Left ventricle myocardium inferior (tissue), 1 donor: ENCODE results near the gene FAIM2. TPM values are rescaled to one million over a fixed set of nuclear protein-coding genes. Genes with fewer than 3 reads are reported as not detected.

Experiments used
- DNase-seq: peaks from one replicate; pipeline ENCODE4 v3.0.0-alpha.2; 2020
- H3K27ac ChIP-seq: fragments of 200-600 bp; replicated peaks from 2 replicates; pipeline ENCODE4 v1.8.0; 2021
- H3K27me3 ChIP-seq: fragments of 200-600 bp; 2 replicates; pipeline ENCODE4 v1.8.0; 2021; ENCODE audit warnings: low read depth
- H3K36me3 ChIP-seq: fragments of 200-600 bp; 2 replicates; pipeline ENCODE4 v1.8.0; 2021
- H3K4me1 ChIP-seq: fragments of 200-600 bp; 2 replicates; pipeline ENCODE4 v1.8.0; 2021
- H3K4me3 ChIP-seq: fragments of 200-600 bp; 2 replicates; pipeline ENCODE4 v1.8.0; 2021; ENCODE audit warnings: mild to moderate bottlenecking, moderate library complexity
- H3K9me3 ChIP-seq: fragments of 200-600 bp; replicated peaks from 2 replicates; pipeline ENCODE4 v1.8.0; 2021
- intact Hi-C: fragments of 100-400 bp; cut with micrococcal nuclease; formaldehyde crosslinking; loops from one replicate; pipeline ENCODE4 v1.11.0; 2022
- total RNA-seq: library from RNA; stranded (reverse); fragmentation: NEBNext Ultra II Directional; extraction: Animal tissue kit (Norgen Biotek cat#: 25700); gene quantifications from one replicate; pipeline ENCODE4 v1.2.1, GENCODE V29; 2021
- TF ChIP-seq, protein P1 (sequence below): fragments of 200-600 bp; IDR thresholded peaks from 2 replicates; pipeline ENCODE4 v1.8.0; 2021; ENCODE audit warnings: antibody characterized with exemption, mild to moderate bottlenecking, borderline replicate concordance
- donor health status: DM: no; HTN: yes; CAD: no; lungs with severe emphysema.

FAIM2 gene
- total RNA-seq, 1 donor from 2014 or later, result 7.4 TPM

DNA sequence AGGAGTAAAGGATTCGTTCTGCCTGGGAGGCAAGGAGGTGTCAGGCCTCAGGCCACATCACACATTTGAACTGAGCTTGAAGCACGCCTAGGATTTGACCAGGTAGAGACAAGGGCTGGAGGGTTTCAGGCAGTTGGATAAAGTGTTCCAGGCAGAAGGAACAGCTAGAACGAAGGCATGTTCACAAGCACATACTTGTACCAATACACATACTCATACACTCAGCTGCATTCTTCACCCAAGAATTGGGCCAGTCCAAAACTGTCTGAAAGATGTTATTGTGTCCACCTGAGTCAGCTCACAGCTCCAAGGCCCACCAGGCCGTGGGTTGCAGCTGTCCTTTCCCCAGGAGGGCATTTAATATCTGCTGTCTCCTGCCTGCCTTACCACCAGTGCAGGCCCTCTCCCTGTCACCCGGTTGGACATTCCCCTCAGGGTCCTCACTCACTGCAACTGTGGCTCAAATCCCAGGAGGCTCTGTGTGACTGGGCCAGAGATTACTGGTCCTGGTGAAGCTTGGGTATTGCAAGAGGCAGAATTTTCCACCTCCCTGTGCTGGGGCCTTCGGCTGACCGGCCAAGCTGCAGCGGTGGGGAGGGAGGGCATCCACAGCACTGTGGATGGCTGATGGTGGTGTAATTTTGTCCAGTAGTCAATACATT, 34.1 kb upstream of the FAIM2 start:
- Histone ChIP-seq H3K4me3 (no peak overlapping the region), H3K36me3 (no peaks in the 10 kb centered on the region), H3K27ac (no peak overlapping the region), H3K4me1 (no peaks in the 10 kb centered on the region), H3K27me3 (peaks cover 8% of the 10 kb centered on the region), H3K9me3 (no peaks in the 10 kb centered on the region)
- TF ChIP-seq, protein P1, sequence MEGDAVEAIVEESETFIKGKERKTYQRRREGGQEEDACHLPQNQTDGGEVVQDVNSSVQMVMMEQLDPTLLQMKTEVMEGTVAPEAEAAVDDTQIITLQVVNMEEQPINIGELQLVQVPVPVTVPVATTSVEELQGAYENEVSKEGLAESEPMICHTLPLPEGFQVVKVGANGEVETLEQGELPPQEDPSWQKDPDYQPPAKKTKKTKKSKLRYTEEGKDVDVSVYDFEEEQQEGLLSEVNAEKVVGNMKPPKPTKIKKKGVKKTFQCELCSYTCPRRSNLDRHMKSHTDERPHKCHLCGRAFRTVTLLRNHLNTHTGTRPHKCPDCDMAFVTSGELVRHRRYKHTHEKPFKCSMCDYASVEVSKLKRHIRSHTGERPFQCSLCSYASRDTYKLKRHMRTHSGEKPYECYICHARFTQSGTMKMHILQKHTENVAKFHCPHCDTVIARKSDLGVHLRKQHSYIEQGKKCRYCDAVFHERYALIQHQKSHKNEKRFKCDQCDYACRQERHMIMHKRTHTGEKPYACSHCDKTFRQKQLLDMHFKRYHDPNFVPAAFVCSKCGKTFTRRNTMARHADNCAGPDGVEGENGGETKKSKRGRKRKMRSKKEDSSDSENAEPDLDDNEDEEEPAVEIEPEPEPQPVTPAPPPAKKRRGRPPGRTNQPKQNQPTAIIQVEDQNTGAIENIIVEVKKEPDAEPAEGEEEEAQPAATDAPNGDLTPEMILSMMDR, result no peak
- intact Hi-C loops, result no loop called here
- no peak for DNase-seq

DNA sequence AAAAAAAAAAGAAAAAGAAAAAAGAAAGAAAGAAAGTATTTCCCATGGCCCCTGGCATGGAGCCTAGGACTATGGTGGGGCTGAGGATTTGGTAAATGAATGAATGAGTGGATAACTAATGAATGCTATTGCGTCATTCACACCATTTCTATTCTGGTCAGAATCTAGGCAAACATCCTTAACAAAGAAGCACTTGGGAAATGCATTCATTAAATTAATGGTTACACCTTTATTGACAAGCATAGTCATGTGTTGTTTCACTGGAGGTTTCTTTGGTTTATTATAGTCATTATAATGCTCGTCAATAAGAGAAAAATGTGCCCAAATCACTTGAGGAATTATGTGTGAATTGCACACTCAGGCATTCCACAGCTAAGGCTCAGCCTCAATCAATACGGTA, 33.2 kb upstream of the FAIM2 start:
- Histone ChIP-seq H3K27me3 (peaks cover 8% of the 10 kb centered on the region), H3K27ac (no peak overlapping the region), H3K36me3 (no peaks in the 10 kb centered on the region), H3K4me1 (no peaks in the 10 kb centered on the region), H3K4me3 (no peak overlapping the region), H3K9me3 (no peaks in the 10 kb centered on the region)
- intact Hi-C loops, result no loop called here
- TF ChIP-seq, protein P1, result no peak
- DNase-seq, result no peak

- H3K9me3 ChIP-seq, result no peaks in the 10 kb centered on the region
- TF ChIP-seq, protein P1, result no peak
- no peak for DNase-seq
These were observed 30.8 kb upstream of the FAIM2 start for GRCh38 chr12:49934505-49934904.

DNA sequence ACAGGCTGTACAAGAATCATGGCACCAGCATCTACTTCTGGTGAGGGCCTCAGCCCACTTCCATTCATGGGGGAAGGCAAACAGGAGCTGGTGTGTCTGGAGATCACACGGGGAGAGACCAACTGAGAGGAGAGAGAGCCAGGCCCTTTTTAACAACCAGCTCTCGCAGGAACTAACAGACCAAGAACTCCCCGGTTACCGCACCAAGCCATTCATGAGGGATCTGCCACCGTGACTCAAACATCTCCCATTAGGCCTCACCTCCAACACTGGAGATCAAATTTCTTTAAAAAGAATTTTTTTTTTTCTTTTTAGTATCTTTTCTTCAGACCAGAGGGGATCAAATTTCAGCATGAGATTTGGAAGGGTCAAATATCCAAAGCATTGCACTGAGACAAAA, 30.1 kb upstream of the FAIM2 start:
- Histone ChIP-seq H3K4me3 (no peak overlapping the region), H3K36me3 (no peaks in the 10 kb centered on the region), H3K4me1 (no peaks in the 10 kb centered on the region), H3K27me3 (peaks cover 8% of the 10 kb centered on the region), H3K27ac (no peak overlapping the region), H3K9me3 (no peaks in the 10 kb centered on the region)
- intact Hi-C loops, result no loop called here
- no peak for DNase-seq
- TF ChIP-seq, protein P1, result no peak

More at GRCh38 chr12:49934505-49934904, 30.8 kb upstream of the FAIM2 start:
- Histone ChIP-seq H3K27me3 (peaks cover 8% of the 10 kb centered on the region), H3K4me3 (no peak overlapping the region), H3K36me3 (no peaks in the 10 kb centered on the region), H3K27ac (no peak overlapping the region), H3K4me1 (no peaks in the 10 kb centered on the region)
- intact Hi-C loops, result no loop called here

- peaks cover 8% of the 10 kb centered on the region for H3K27me3 ChIP-seq
- intact Hi-C loops, result no loop called here
- TF ChIP-seq, protein P1, result no peak
- no peak overlapping the region for H3K4me3 ChIP-seq
- no peaks in the 10 kb centered on the region for H3K4me1 ChIP-seq
- H3K27ac ChIP-seq, result no peak overlapping the region
- H3K36me3 ChIP-seq, result no peaks in the 10 kb centered on the region
- no peaks in the 10 kb centered on the region for H3K9me3 ChIP-seq
- no peak for DNase-seq
These were observed 28.9 kb upstream of the FAIM2 start for GRCh38 chr12:49932533-49933130.
